Breast epithelium (tissue), 4 donors: ENCODE measurements around the gene BEAN1. TPM values are rescaled to one million over a fixed set of nuclear protein-coding genes. Genes with fewer than 3 reads are reported as not detected.

ENCODE experiments used
- DNase-seq, 2 donors: peaks; one replicate each; pipeline ENCODE4 v3.0.0-alpha.2; 2019; ENCODE audit warnings: low spot score in 2 of 2
- H3K27ac ChIP-seq, 2 donors: fragments of 200-600 bp; sonication (generic) in 1 of 2; one replicate each; pipeline ENCODE4 v1.5.1; 2016 to 2019; ENCODE audit warnings: mild to moderate bottlenecking in 1 of 2
- H3K27me3 ChIP-seq, 2 donors: fragments of 200-600 bp; sonication (generic) in 1 of 2; one replicate each; pipeline versions ENCODE4 v1.5.1 to v1.6.0; 2017 to 2019; ENCODE audit warnings: control low read depth in 1 of 2, mild to moderate bottlenecking in 1 of 2
- H3K36me3 ChIP-seq: fragments of 200-600 bp; one replicate; pipeline ENCODE4 v1.5.1; 2019
- H3K4me1 ChIP-seq, 2 donors: fragments of 200-600 bp; sonication (generic); one replicate each; pipeline ENCODE4 v1.5.1; 2016 to 2019; ENCODE audit warnings: control low read depth in 1 of 2
- H3K4me3 ChIP-seq, 3 donors: fragments of 200-600 bp; sonication (generic); 1 replicate in 2 of 3; 2 replicates in 1 of 3; pipeline ENCODE4 v1.5.1; 2016 to 2019; ENCODE audit warnings: mild to moderate bottlenecking in 3 of 3, moderate library complexity in 2 of 3
- H3K9me3 ChIP-seq, 2 donors: fragments of 200-600 bp; sonication (generic) in 1 of 2; one replicate each; pipeline ENCODE4 v1.5.1; 2016 to 2019; ENCODE audit warnings: control low read depth in 1 of 2
- CTCF ChIP-seq, 3 donors: fragments of 450-650 bp; IDR thresholded peaks; one replicate each; pipeline ENCODE4 v1.5.1; 2016 to 2017; ENCODE audit warnings: antibody characterized with exemption in 3 of 3, mild to moderate bottlenecking in 3 of 3, moderate library complexity in 3 of 3
- POLR2A ChIP-seq: fragments of 450-650 bp; IDR thresholded peaks from one replicate; pipeline ENCODE4 v1.6.1; 2016; ENCODE audit warnings: antibody characterized with exemption, mild to moderate bottlenecking, moderate library complexity
- POLR2AphosphoS5 ChIP-seq, 3 donors: sonication (generic); formaldehyde crosslinking; IDR thresholded peaks; one replicate each; pipeline ENCODE4 v1.6.1; 2017; ENCODE audit warnings: antibody characterized with exemption in 3 of 3
- intact Hi-C: fragments of 100-400 bp; cut with DNase I; formaldehyde crosslinking; loops from one replicate; pipeline ENCODE4 v1.15.1; 2023; ENCODE audit warnings: low total_unique reads
- total RNA-seq, 3 donors: library from RNA; depleted of rRNA; stranded (reverse); fragments of >200 nt; gene quantifications; one replicate each; pipeline ENCODE4 v1.1.0, GENCODE V29; 2016

Gene BEAN1
- total RNA-seq, 3 donors from 2014 or later: 0.16 to 3.5 TPM; not detected in 1

DNA sequence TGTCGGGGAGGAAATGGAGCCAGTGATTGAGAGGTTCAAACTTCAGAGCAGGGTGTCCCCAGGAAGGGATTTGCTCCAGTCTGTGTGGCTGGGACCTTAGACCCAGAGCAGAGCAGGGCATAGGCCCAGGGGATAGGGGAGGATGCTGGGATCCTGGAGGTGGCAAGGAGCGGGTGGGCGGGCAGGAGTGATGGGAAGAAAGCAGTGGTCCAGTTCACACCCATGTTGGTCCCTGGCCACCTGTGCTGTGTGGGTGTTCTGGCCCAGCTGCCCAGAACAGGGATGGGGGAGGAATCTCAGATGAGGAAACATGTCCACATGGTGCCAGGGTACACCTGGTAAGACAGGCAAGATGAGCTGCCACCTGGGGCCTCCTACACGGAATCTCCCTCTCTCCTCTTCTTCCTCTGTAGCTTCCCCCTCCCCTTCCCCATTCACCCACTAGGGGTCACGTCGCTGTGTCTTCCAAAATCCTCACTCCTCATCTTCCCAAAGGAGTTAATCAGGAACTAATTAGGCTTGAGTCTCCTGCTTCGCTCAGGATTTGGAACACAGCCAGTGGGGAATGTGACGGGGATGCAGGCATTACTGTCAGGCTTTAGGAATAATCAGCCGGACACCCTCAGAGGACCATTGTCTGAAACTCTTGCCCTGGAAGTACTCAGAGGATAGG lies 2.3 kb downstream of the BEAN1 start:
- Histone ChIP-seq H3K27me3 (peaks cover 2 to 8% of the 10 kb centered on the region in 2 donors), H3K27ac (no peak overlapping the region), H3K36me3 (no peaks in the 10 kb centered on the region), H3K9me3 (no peaks in the 10 kb centered on the region), H3K4me1 (peaks cover 0 to 4% of the 10 kb centered on the region in 2 donors), H3K4me3 (no peak overlapping the region)
- intact Hi-C loops: no loop called here
- TF ChIP-seq POLR2AphosphoS5 (IDR thresholded peaks at IDR 0.05): no peak
- TF ChIP-seq POLR2A: no peak
- no peak for TF ChIP-seq CTCF (IDR thresholded peaks at IDR 0.05)
- DNase-seq: no peak

DNA sequence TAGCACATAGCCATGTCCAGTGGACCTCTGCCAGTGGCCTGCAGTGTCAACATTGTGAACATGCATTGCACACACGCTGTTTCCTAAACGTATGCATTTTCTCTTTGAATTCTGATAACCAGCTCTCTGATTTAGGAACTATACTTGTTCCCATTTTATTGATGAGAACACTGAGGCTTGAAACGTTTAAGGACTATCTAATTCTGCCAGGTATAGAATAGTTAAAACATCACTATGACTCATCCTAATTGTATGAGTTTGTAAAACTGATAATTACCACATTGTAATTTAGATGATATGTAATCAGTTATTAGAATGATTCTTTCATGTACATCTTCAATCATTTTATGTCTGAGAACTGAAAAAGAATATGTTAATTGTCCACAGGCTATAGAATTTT lies 3.1 kb downstream of the BEAN1 start:
- no peak overlapping the region for H3K27ac ChIP-seq
- H3K9me3 ChIP-seq: no peaks in the 10 kb centered on the region
- DNase-seq: no peak
- TF ChIP-seq CTCF (IDR thresholded peaks at IDR 0.05) (no peak), POLR2AphosphoS5 (IDR thresholded peaks at IDR 0.05) (no peak), POLR2A (no peak)
- peaks cover 2 to 8% of the 10 kb centered on the region in 2 donors for H3K27me3 ChIP-seq
- peaks cover 0 to 4% of the 10 kb centered on the region in 2 donors for H3K4me1 ChIP-seq
- no peak overlapping the region for H3K4me3 ChIP-seq
- no peaks in the 10 kb centered on the region for H3K36me3 ChIP-seq
- intact Hi-C loops: no loop called here

- no peaks in the 10 kb centered on the region for H3K36me3 ChIP-seq
- no peak for TF ChIP-seq POLR2A
- no peak for TF ChIP-seq CTCF (IDR thresholded peaks at IDR 0.05)
- TF ChIP-seq POLR2AphosphoS5 (IDR thresholded peaks at IDR 0.05): no peak
- no peaks in the 10 kb centered on the region for H3K4me1 ChIP-seq
- H3K27ac ChIP-seq: no peak overlapping the region
- H3K4me3 ChIP-seq: no peak overlapping the region
- DNase-seq: no peak
- intact Hi-C loops: no loop called here
- H3K27me3 ChIP-seq: no peaks in the 10 kb centered on the region
- H3K9me3 ChIP-seq: no peaks in the 10 kb centered on the region
Observed at GRCh38 chr16:66431760-66432159, 4.7 kb downstream of the BEAN1 start.

DNA sequence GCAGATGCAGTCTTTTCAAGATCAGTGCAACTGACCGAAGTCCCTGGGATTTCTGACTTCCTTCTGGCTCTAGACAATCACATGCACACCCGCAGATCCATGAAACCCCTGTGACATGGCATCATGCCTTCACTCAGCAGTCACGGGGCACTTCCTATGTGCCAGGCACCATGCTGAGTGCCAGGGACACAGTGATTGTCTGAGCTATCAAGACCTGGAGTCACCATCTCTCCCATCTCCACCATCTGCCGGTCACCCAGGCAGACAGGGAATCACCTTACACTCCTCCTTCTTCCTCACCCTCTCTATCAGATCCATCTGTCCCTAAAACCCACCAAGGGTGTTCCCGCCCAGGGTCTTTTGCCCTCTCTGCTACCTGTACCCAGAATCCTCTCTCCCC lies 5.3 kb downstream of the BEAN1 start:
- Histone ChIP-seq H3K9me3 (no peaks in the 10 kb centered on the region), H3K36me3 (no peaks in the 10 kb centered on the region), H3K27me3 (no peaks in the 10 kb centered on the region), H3K4me1 (no peaks in the 10 kb centered on the region), H3K4me3 (no peak overlapping the region), H3K27ac (no peak overlapping the region)
- no peak for DNase-seq
- intact Hi-C loops: no loop called here
- TF ChIP-seq POLR2A: no peak
- TF ChIP-seq CTCF (IDR thresholded peaks at IDR 0.05): no peak
- TF ChIP-seq POLR2AphosphoS5 (IDR thresholded peaks at IDR 0.05): no peak

GRCh38 chr16:66434619-66435430 lies 7.7 kb downstream of the BEAN1 start:
- H3K36me3 ChIP-seq: no peaks in the 10 kb centered on the region
- no peak for TF ChIP-seq CTCF (IDR thresholded peaks at IDR 0.05)
- no peak for TF ChIP-seq POLR2A
- TF ChIP-seq POLR2AphosphoS5 (IDR thresholded peaks at IDR 0.05): no peak
- no peak overlapping the region for H3K4me3 ChIP-seq
- H3K9me3 ChIP-seq: no peaks in the 10 kb centered on the region
- H3K27me3 ChIP-seq: no peaks in the 10 kb centered on the region
- H3K27ac ChIP-seq: no peak overlapping the region
- DNase-seq: no peak
- no peaks in the 10 kb centered on the region for H3K4me1 ChIP-seq
- intact Hi-C loops: no loop called here
